Activated naive CD4-positive, alpha-beta T cell treated with anti-CD3 and anti-CD28 coated beads for 36 hours (primary cell): ENCODE measurements around the gene ARL6IP5. TPM values are rescaled to one million over a fixed set of nuclear protein-coding genes. Genes with fewer than 3 reads are reported as not detected.

Source experiments
- CTCF ChIA-PET: fragments of 350-600 bp; sonication (Branson Sonifier 250); formaldehyde crosslinking; loops from one replicate; lab custom pipeline; 2021; ENCODE audit warnings: antibody characterized with exemption; lab: Charles Lee
- DNase-seq: peaks from one replicate; pipeline ENCODE4 v3.0.0-alpha.2; 2020
- H3K27ac Mint-ChIP-seq: one replicate; pipeline ENCODE4 v1.8.0; 2021; ENCODE audit warnings: mild to moderate bottlenecking, mixed read lengths
- H3K27me3 Mint-ChIP-seq: one replicate; pipeline ENCODE4 v1.8.0; 2021; ENCODE audit warnings: low read depth, mixed read lengths
- H3K36me3 Mint-ChIP-seq: one replicate; pipeline ENCODE4 v1.8.0; 2021; ENCODE audit warnings: low read depth, mixed read lengths
- H3K4me1 Mint-ChIP-seq: one replicate; pipeline ENCODE4 v1.8.0; 2021; ENCODE audit warnings: low read depth, mixed read lengths
- H3K4me3 Mint-ChIP-seq: one replicate; pipeline ENCODE4 v1.8.0; 2021; ENCODE audit warnings: mild to moderate bottlenecking, moderate library complexity, mixed read lengths
- H3K9me3 Mint-ChIP-seq: one replicate; pipeline ENCODE4 v1.8.0; 2021; ENCODE audit warnings: mixed read lengths
- intact Hi-C: fragments of 100-400 bp; cut with micrococcal nuclease; formaldehyde crosslinking; loops from one replicate; pipeline ENCODE4 v1.15.1; 2023
- total RNA-seq, 2 experiments: library from RNA; stranded (reverse); gene quantifications; one replicate each; pipeline ENCODE4 v1.2.3, GENCODE V29; 2021

Gene ARL6IP5
- total RNA-seq, 2 experiments from 2014 or later: 66.4 to 71.5 TPM

GRCh38 chr3:69104586-69104985 is 19.8 kb downstream of the ARL6IP5 start:
- no peak for DNase-seq
- no peak overlapping the region for H3K4me3 Mint-ChIP-seq
- intact Hi-C loops: no loop called here
- H3K27ac Mint-ChIP-seq: peak overlapping the region; percentile 7
- peaks cover 33% of the 10 kb centered on the region for H3K36me3 Mint-ChIP-seq
- no peaks in the 10 kb centered on the region for H3K9me3 Mint-ChIP-seq
- H3K4me1 Mint-ChIP-seq: peaks cover 50% of the 10 kb centered on the region
- CTCF ChIA-PET: interaction anchor here (0.7 to 1.1 kb wide), 2 partner anchors 16 to 136 kb away, joined by 3 read pairs; no protein-coding TSS in a partner anchor
- H3K27me3 Mint-ChIP-seq: no peaks in the 10 kb centered on the region

DNA sequence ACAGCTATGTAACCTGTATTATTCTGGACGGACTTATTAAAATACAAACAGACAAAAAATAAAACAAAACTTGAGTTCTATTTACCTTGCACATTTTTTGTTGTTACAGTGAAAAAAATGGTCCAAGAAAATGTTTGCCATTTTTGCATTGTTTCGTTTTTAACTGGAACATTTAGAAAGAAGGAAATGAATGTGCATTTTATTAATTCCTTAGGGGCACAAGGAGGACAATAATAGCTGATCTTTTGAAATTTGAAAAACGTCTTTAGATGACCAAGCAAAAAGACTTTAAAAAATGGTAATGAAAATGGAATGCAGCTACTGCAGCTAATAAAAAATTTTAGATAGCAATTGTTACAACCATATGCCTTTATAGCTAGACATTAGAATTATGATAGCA is 20.6 kb downstream of the ARL6IP5 start:
- H3K9me3 Mint-ChIP-seq: no peaks in the 10 kb centered on the region
- no peak for DNase-seq
- H3K4me3 Mint-ChIP-seq: no peak overlapping the region
- peak overlapping the region; percentile 13 for H3K27ac Mint-ChIP-seq
- CTCF ChIA-PET: interaction anchor here (0.7 to 1.7 kb wide), 3 partner anchors 11 to 136 kb away, joined by 3 to 5 read pairs (median 3); no protein-coding TSS in a partner anchor
- H3K4me1 Mint-ChIP-seq: peaks cover 46% of the 10 kb centered on the region
- intact Hi-C loops: no loop called here
- H3K27me3 Mint-ChIP-seq: no peaks in the 10 kb centered on the region
- peaks cover 28% of the 10 kb centered on the region for H3K36me3 Mint-ChIP-seq

- DNase-seq: no peak
- Mint-ChIP-seq H3K4me1 (peaks cover 39% of the 10 kb centered on the region), H3K36me3 (peaks cover 14% of the 10 kb centered on the region), H3K9me3 (no peaks in the 10 kb centered on the region), H3K4me3 (no peak overlapping the region), H3K27ac (no peak overlapping the region), H3K27me3 (no peaks in the 10 kb centered on the region)
- CTCF ChIA-PET: no interaction called here
- intact Hi-C loops: no loop called here
Measured at GRCh38 chr3:69107841-69108240, 23.1 kb downstream of the ARL6IP5 start.

DNA sequence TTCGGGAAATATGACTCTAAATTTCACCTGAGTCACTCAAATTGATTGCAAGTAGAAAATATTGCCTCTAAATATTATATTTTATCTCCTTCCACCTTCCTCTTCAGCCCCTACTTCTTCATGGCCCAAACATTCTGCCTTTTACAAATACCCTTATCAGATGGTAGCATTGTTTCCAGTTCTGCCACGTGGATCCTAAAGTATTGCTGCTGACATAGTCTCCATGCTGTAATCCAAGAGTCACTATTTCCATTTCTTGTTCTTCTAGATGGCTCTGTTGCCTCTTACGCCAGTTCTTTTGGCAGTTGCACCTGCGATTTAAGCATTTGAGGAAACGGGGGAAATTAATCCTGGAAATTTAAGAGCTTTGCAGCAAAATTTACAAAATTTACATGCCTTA is 24.1 kb downstream of the ARL6IP5 start:
- Mint-ChIP-seq H3K4me3 (no peak overlapping the region), H3K27me3 (no peaks in the 10 kb centered on the region), H3K27ac (no peak overlapping the region), H3K4me1 (peaks cover 39% of the 10 kb centered on the region), H3K36me3 (peaks cover 9% of the 10 kb centered on the region), H3K9me3 (no peaks in the 10 kb centered on the region)
- no peak for DNase-seq
- CTCF ChIA-PET: interaction anchor here (1.0 kb wide), 2 partner anchors 11 to 51 kb away, joined by 3 read pairs; no protein-coding TSS in a partner anchor
- intact Hi-C loops: no loop called here

- CTCF ChIA-PET: interaction anchor here (0.9 kb wide), 1 partner anchor 51 kb away, joined by 3 read pairs; no protein-coding TSS in a partner anchor
- intact Hi-C loops: no loop called here
- H3K4me1 Mint-ChIP-seq: peaks cover 28% of the 10 kb centered on the region
- no peak overlapping the region for H3K4me3 Mint-ChIP-seq
- H3K36me3 Mint-ChIP-seq: no peaks in the 10 kb centered on the region
- H3K27ac Mint-ChIP-seq: no peak overlapping the region
- H3K27me3 Mint-ChIP-seq: no peaks in the 10 kb centered on the region
- H3K9me3 Mint-ChIP-seq: no peaks in the 10 kb centered on the region
- DNase-seq: no peak
Measured at GRCh38 chr3:69110941-69111546, 26.3 kb downstream of the ARL6IP5 start.

DNA sequence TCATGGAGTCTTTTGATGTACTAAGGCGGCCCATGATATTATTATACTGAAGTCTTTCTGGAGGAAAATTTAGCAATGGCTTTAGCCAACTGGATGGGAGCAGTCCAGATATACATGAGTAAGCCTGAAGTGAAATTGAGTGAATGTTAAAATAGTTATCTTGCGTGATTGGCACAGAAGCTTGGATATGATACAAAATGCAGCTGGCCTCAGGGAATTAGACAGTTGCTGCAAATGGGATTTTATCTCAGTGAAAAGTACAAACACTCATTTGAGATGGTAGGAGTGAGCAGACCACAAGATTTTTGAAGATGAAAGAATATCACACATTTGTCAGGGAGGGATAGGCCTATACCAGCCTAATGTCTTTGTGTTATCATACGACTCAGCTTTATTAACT is 28.8 kb downstream of the ARL6IP5 start:
- DNase-seq: no peak
- no peaks in the 10 kb centered on the region for H3K9me3 Mint-ChIP-seq
- H3K4me1 Mint-ChIP-seq: peaks cover 22% of the 10 kb centered on the region
- H3K27ac Mint-ChIP-seq: no peak overlapping the region
- no peak overlapping the region for H3K4me3 Mint-ChIP-seq
- H3K27me3 Mint-ChIP-seq: no peaks in the 10 kb centered on the region
- intact Hi-C loops: no loop called here
- CTCF ChIA-PET: interaction anchor here (1.1 kb wide), 1 partner anchor 12 kb away, joined by 4 read pairs; no protein-coding TSS in a partner anchor
- H3K36me3 Mint-ChIP-seq: no peaks in the 10 kb centered on the region

DNA sequence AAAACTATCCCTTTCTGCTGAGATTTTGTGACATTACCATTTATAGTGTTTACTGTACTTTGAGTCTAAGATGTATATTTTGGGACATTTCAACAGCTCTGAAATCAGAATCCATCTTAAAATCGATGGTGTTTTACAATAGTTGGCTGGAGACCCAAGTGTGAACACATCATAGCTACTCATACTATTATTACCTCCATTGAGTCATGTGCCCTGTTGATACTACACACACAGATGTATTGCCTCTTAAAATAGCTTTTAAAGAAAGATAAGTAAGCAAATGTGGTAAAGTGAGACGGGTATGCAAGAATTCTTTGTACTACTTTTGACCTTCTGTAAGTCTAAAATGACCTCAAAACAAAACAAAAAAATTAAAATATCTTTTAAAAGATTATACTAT is 31.0 kb downstream of the ARL6IP5 start:
- Mint-ChIP-seq H3K36me3 (no peaks in the 10 kb centered on the region), H3K4me1 (peaks cover 18% of the 10 kb centered on the region), H3K4me3 (no peak overlapping the region), H3K9me3 (no peaks in the 10 kb centered on the region), H3K27me3 (no peaks in the 10 kb centered on the region), H3K27ac (no peak overlapping the region)
- intact Hi-C loops: no loop called here
- DNase-seq: no peak
- CTCF ChIA-PET: interaction anchor here (0.6 to 1.7 kb wide), 2 partner anchors 70 to 191 kb away, joined by 3 to 4 read pairs; no protein-coding TSS in a partner anchor

- H3K36me3 Mint-ChIP-seq: no peaks in the 10 kb centered on the region
- H3K27me3 Mint-ChIP-seq: no peaks in the 10 kb centered on the region
- CTCF ChIA-PET: interaction anchor here (1.7 kb wide), 1 partner anchor 190 kb away, joined by 4 read pairs; no protein-coding TSS in a partner anchor
- no peak overlapping the region for H3K27ac Mint-ChIP-seq
- DNase-seq: no peak
- H3K4me1 Mint-ChIP-seq: peaks cover 20% of the 10 kb centered on the region
- H3K4me3 Mint-ChIP-seq: no peak overlapping the region
- intact Hi-C loops: no loop called here
- no peaks in the 10 kb centered on the region for H3K9me3 Mint-ChIP-seq
Measured at GRCh38 chr3:69116162-69116561, 31.4 kb downstream of the ARL6IP5 start.

- intact Hi-C loops: no loop called here
- CTCF ChIA-PET: interaction anchor here (1.2 kb wide), 1 partner anchor 190 kb away, joined by 6 read pairs; no protein-coding TSS in a partner anchor
Measured at GRCh38 chr3:69116897-69117296, 32.2 kb downstream of the ARL6IP5 start.

GRCh38 chr3:69118555-69118954 is 33.8 kb downstream of the ARL6IP5 start:
- Mint-ChIP-seq H3K36me3 (no peaks in the 10 kb centered on the region), H3K9me3 (no peaks in the 10 kb centered on the region), H3K27ac (no peak overlapping the region), H3K27me3 (no peaks in the 10 kb centered on the region), H3K4me3 (no peak overlapping the region), H3K4me1 (peaks cover 10% of the 10 kb centered on the region)
- CTCF ChIA-PET: interaction anchor here (0.8 to 5.6 kb wide), 5 partner anchors 29 to 291 kb away, joined by 3 to 66 read pairs (median 22); no protein-coding TSS in a partner anchor
- no peak for DNase-seq
- intact Hi-C loops: no loop called here

More at GRCh38 chr3:69116897-69117296, 32.2 kb downstream of the ARL6IP5 start:
- Mint-ChIP-seq H3K36me3 (no peaks in the 10 kb centered on the region), H3K27ac (no peak overlapping the region), H3K27me3 (no peaks in the 10 kb centered on the region), H3K4me3 (no peak overlapping the region), H3K9me3 (no peaks in the 10 kb centered on the region), H3K4me1 (peaks cover 21% of the 10 kb centered on the region)
- no peak for DNase-seq

DNA sequence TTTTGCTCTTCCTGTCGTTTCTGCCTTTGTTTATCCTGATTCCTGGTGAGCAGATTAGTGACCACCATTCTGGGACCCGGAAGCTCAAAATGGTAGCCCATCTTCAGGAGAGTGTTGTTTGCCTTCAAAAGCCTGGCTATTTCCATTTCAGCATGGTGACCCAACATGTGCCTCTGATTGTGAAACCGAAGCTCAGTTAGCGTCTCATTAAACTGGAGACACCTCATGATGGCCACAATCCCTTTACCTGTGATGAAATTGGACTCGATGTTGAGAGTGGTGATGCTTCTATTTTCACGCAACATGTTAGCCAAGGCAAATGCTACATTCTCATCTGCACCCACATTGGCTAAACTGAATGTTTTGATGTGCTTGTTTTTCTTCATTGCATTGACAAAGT is 34.4 kb downstream of the ARL6IP5 start:
- Mint-ChIP-seq H3K9me3 (no peaks in the 10 kb centered on the region), H3K4me1 (peaks cover 5% of the 10 kb centered on the region), H3K4me3 (no peak overlapping the region), H3K27ac (no peak overlapping the region), H3K36me3 (no peaks in the 10 kb centered on the region), H3K27me3 (no peaks in the 10 kb centered on the region)
- intact Hi-C loops: no loop called here
- no peak for DNase-seq
- CTCF ChIA-PET: interaction anchor here (0.8 to 5.6 kb wide), 8 partner anchors 10 to 291 kb away, joined by 3 to 66 read pairs (median 12); no protein-coding TSS in a partner anchor

- no peak for DNase-seq
- H3K4me3 Mint-ChIP-seq: no peak overlapping the region
- no peaks in the 10 kb centered on the region for H3K36me3 Mint-ChIP-seq
- intact Hi-C loops: loop anchor here (1.0 to 2.0 kb wide), 2 partner anchors 552 to 829 kb away; no protein-coding TSS in a partner anchor
- H3K27ac Mint-ChIP-seq: no peak overlapping the region
- no peaks in the 10 kb centered on the region for H3K9me3 Mint-ChIP-seq
- H3K4me1 Mint-ChIP-seq: peaks cover 3% of the 10 kb centered on the region
- CTCF ChIA-PET: interaction anchor here (0.8 to 5.6 kb wide), 16 partner anchors 10 to 306 kb away, joined by 3 to 66 read pairs (median 4); no protein-coding TSS in a partner anchor
- H3K27me3 Mint-ChIP-seq: no peaks in the 10 kb centered on the region
Measured at GRCh38 chr3:69119681-69120080, 34.9 kb downstream of the ARL6IP5 start.
